Tibial nerve (tissue), 4 donors: ENCODE results near the gene ABCC12. TPM values are rescaled to one million over a fixed set of nuclear protein-coding genes. Genes with fewer than 3 reads are reported as not detected.

Source experiments
- DNase-seq, 2 donors: peaks; one replicate each; pipeline ENCODE4 v3.0.0-alpha.2; 2019; ENCODE audit warnings: low spot score in 2 of 2
- H3K27ac ChIP-seq, 4 donors: fragments of 200-600 bp; sonication (generic) in 3 of 4; one replicate each; pipeline ENCODE4 v1.5.1; 2017 to 2019; ENCODE audit warnings: mild to moderate bottlenecking in 1 of 4
- H3K27me3 ChIP-seq, 2 donors: fragments of 200-600 bp; sonication (generic) in 1 of 2; one replicate each; pipeline versions ENCODE4 v1.5.1 to v1.6.0; 2017 to 2019
- H3K36me3 ChIP-seq, 3 donors: fragments of 200-600 bp; sonication (generic); one replicate each; pipeline ENCODE4 v1.5.1; 2018 to 2019
- H3K4me1 ChIP-seq, 4 donors: fragments of 200-600 bp; sonication (generic) in 3 of 4; one replicate each; pipeline ENCODE4 v1.5.1; 2017 to 2019
- H3K4me3 ChIP-seq, 4 donors: fragments of 200-600 bp; sonication (generic) in 3 of 4; one replicate each; pipeline ENCODE4 v1.5.1; 2017 to 2019; ENCODE audit warnings: mild to moderate bottlenecking in 1 of 4, moderate library complexity in 1 of 4
- H3K9me3 ChIP-seq, 4 donors: fragments of 200-600 bp; sonication (generic) in 3 of 4; one replicate each; pipeline ENCODE4 v1.5.1; 2017 to 2019
- EP300 ChIP-seq, 2 donors: sonication (generic); formaldehyde crosslinking; IDR thresholded peaks; one replicate each; pipeline ENCODE4 v1.6.1; 2017; ENCODE audit warnings: antibody characterized with exemption in 2 of 2, mild to moderate bottlenecking in 1 of 2
- POLR2A ChIP-seq, 2 donors: fragments of 450-650 bp; IDR thresholded peaks; one replicate each; pipeline ENCODE4 v1.6.1; 2017; ENCODE audit warnings: antibody characterized with exemption in 2 of 2, mild to moderate bottlenecking in 2 of 2, moderate library complexity in 2 of 2
- WGBS, 2 donors: methylation state at CpG; one replicate each; pipeline ENCODE4 v1.1.5; 2018; 5-methylcytosine and 5-hydroxymethylcytosine counted together
- total RNA-seq, 4 donors: library from RNA; depleted of rRNA; stranded (reverse); fragments of >200 nt; gene quantifications; one replicate each; pipeline ENCODE4 v1.1.0, GENCODE V29; 2016
- TF ChIP-seq, protein P1 (sequence below), 5 experiments: fragments of 200-600 bp in 3 of 5; fragments of 450-650 bp in 2 of 5; sonication (generic) in 3 of 5; IDR thresholded peaks; one replicate each; pipeline ENCODE4 v1.5.1; 2016 to 2019; ENCODE audit warnings: antibody characterized with exemption in 5 of 5, mild to moderate bottlenecking in 3 of 5, moderate library complexity in 2 of 5

Gene ABCC12
- total RNA-seq, 4 donors from 2014 or later = under 0.01 TPM; not detected in 3

DNA sequence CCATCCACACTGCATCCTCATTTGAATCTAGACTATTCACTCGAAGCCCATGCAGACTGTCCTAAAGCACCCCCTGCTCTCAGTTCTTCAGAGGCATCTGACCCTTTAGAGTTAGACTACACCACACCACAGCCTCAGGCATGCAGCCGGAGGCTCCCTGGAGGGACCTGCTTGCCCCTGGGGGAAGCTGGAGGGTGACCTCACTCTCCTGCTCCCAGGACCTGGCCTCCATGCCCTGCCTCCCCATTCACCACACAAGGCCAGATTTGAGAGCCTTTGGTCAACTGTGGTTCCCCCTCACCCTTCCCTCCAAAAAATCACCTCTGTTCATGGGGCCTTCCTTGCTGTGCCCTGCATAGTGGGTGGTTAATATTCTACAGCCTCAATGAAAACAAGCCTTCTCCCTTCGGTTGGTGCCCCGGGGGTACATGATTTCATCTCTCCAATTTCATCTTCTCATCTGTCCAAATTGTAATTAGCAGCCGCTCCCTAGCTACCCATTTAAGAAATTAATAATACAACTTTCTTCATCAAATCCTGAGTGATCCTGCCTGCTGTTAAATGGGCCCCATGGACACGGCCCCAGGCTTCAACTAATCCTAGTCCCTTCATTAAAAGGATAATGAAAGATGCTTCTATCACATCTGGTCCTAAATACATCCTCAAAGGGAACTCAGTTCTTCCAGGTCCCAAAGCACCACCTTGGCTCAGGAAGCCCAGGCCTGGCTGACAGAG lies 24.4 kb downstream of the ABCC12 start:
- no peak overlapping the region for H3K4me3 ChIP-seq
- H3K36me3 ChIP-seq = no peaks in the 10 kb centered on the region
- H3K27me3 ChIP-seq = no peaks in the 10 kb centered on the region
- WGBS, 2 donors = 78 to 84% methylated on average over 6 of the region's 6 CpGs
- DNase-seq = no peak
- no peak overlapping the region for H3K27ac ChIP-seq
- H3K9me3 ChIP-seq = no peaks in the 10 kb centered on the region
- no peaks in the 10 kb centered on the region for H3K4me1 ChIP-seq
- TF ChIP-seq EP300 (IDR thresholded peaks at IDR 0.05) (no peak), POLR2A (IDR thresholded peaks at IDR 0.05) (no peak)
- TF ChIP-seq, protein P1, sequence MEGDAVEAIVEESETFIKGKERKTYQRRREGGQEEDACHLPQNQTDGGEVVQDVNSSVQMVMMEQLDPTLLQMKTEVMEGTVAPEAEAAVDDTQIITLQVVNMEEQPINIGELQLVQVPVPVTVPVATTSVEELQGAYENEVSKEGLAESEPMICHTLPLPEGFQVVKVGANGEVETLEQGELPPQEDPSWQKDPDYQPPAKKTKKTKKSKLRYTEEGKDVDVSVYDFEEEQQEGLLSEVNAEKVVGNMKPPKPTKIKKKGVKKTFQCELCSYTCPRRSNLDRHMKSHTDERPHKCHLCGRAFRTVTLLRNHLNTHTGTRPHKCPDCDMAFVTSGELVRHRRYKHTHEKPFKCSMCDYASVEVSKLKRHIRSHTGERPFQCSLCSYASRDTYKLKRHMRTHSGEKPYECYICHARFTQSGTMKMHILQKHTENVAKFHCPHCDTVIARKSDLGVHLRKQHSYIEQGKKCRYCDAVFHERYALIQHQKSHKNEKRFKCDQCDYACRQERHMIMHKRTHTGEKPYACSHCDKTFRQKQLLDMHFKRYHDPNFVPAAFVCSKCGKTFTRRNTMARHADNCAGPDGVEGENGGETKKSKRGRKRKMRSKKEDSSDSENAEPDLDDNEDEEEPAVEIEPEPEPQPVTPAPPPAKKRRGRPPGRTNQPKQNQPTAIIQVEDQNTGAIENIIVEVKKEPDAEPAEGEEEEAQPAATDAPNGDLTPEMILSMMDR (IDR thresholded peaks at IDR 0.05) = no peak

- WGBS, 2 donors = 78 to 85% methylated on average over 3 of the region's 3 CpGs
- no peaks in the 10 kb centered on the region for H3K36me3 ChIP-seq
These were observed 25.9 kb downstream of the ABCC12 start for GRCh38 chr16:48129926-48130325.

GRCh38 chr16:48128769-48129168 lies 27.0 kb downstream of the ABCC12 start:
- no peak for TF ChIP-seq POLR2A (IDR thresholded peaks at IDR 0.05)
- TF ChIP-seq EP300 (IDR thresholded peaks at IDR 0.05) = no peak
- TF ChIP-seq, protein P1 (IDR thresholded peaks at IDR 0.05) = no peak
- DNase-seq = no peak
- no peaks in the 10 kb centered on the region for H3K4me1 ChIP-seq
- no peak overlapping the region for H3K27ac ChIP-seq
- no peak overlapping the region for H3K4me3 ChIP-seq
- H3K36me3 ChIP-seq = no peaks in the 10 kb centered on the region
- 73 to 80% methylated on average over 2 of the region's 2 CpGs for WGBS, 2 donors
- no peaks in the 10 kb centered on the region for H3K9me3 ChIP-seq
- H3K27me3 ChIP-seq = no peaks in the 10 kb centered on the region

More at GRCh38 chr16:48129926-48130325, 25.9 kb downstream of the ABCC12 start:
- Histone ChIP-seq H3K4me3 (no peak overlapping the region), H3K9me3 (no peaks in the 10 kb centered on the region), H3K27me3 (no peaks in the 10 kb centered on the region), H3K27ac (no peak overlapping the region), H3K4me1 (no peaks in the 10 kb centered on the region)
- DNase-seq = no peak
- no peak for TF ChIP-seq EP300 (IDR thresholded peaks at IDR 0.05)
- TF ChIP-seq, protein P1 (IDR thresholded peaks at IDR 0.05) = no peak
- no peak for TF ChIP-seq POLR2A (IDR thresholded peaks at IDR 0.05)

- no peaks in the 10 kb centered on the region for H3K36me3 ChIP-seq
- no peaks in the 10 kb centered on the region for H3K4me1 ChIP-seq
- H3K9me3 ChIP-seq = no peaks in the 10 kb centered on the region
- H3K4me3 ChIP-seq = no peak overlapping the region
- H3K27ac ChIP-seq = no peak overlapping the region
- no peak for DNase-seq
- TF ChIP-seq EP300 (IDR thresholded peaks at IDR 0.05) = no peak
- TF ChIP-seq, protein P1 (IDR thresholded peaks at IDR 0.05) = no peak
- 73% methylated on average over 13 of the region's 13 CpGs for WGBS, 2 donors
- no peaks in the 10 kb centered on the region for H3K27me3 ChIP-seq
These were observed 28.8 kb downstream of the ABCC12 start for GRCh38 chr16:48126801-48127644.

- Histone ChIP-seq H3K4me3 (no peak overlapping the region), H3K27ac (no peak overlapping the region), H3K36me3 (no peaks in the 10 kb centered on the region), H3K9me3 (no peaks in the 10 kb centered on the region), H3K27me3 (no peaks in the 10 kb centered on the region), H3K4me1 (no peaks in the 10 kb centered on the region)
- 68 to 78% methylated on average over 5 of the region's 5 CpGs for WGBS, 2 donors
- no peak for DNase-seq
- TF ChIP-seq, protein P1 (IDR thresholded peaks at IDR 0.05) = no peak
- TF ChIP-seq POLR2A (IDR thresholded peaks at IDR 0.05) = no peak
- TF ChIP-seq EP300 (IDR thresholded peaks at IDR 0.05) = no peak
These were observed 29.9 kb downstream of the ABCC12 start for GRCh38 chr16:48125888-48126287.
